ENCODE data around the gene VPREB1.
"Not testable (repeated sequence)": the region's sequence is repeated elsewhere in the genome, so short reads cannot be mapped to it uniquely, and the experiment has no call there.

DNA sequence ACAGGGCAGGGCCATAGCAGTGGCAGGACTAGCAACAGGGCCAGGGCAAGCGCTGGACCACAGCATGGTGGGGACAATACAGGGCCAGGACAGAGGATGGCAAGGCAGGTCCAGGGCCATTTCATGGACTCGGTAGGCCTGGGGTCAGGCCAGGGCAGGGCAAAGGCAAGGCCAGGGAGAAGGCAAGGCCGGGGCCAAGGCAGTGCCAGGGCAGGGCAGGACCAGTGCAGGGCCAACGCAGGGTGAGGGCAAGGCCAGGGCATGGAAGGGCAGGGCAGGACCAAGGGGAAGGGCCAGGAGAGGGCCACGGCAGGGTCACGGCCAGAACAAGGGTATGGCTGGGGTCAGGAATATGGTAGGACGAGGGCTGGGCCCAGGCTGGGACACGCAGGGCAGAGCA is 45.1 kb downstream of the VPREB1 start:
- TF ChIP-seq, protein P1, sequence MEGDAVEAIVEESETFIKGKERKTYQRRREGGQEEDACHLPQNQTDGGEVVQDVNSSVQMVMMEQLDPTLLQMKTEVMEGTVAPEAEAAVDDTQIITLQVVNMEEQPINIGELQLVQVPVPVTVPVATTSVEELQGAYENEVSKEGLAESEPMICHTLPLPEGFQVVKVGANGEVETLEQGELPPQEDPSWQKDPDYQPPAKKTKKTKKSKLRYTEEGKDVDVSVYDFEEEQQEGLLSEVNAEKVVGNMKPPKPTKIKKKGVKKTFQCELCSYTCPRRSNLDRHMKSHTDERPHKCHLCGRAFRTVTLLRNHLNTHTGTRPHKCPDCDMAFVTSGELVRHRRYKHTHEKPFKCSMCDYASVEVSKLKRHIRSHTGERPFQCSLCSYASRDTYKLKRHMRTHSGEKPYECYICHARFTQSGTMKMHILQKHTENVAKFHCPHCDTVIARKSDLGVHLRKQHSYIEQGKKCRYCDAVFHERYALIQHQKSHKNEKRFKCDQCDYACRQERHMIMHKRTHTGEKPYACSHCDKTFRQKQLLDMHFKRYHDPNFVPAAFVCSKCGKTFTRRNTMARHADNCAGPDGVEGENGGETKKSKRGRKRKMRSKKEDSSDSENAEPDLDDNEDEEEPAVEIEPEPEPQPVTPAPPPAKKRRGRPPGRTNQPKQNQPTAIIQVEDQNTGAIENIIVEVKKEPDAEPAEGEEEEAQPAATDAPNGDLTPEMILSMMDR (IDR thresholded peaks at IDR 0.05) = not testable (repeated sequence)
- TF ChIP-seq POLR2A (IDR thresholded peaks at IDR 0.05) = not testable (repeated sequence)
